ENCODE results near the gene PTPRCAP.
"Not testable (repeated sequence)": the region's sequence is repeated elsewhere in the genome, so short reads cannot be mapped to it uniquely, and the experiment has no call there.

The PTPRCAP gene

GRCh38 chr11:67407688-67408163 is 29.8 kb downstream of the PTPRCAP start:
- no peak for DNase-seq

GRCh38 chr11:67406969-67407687 is 30.4 kb downstream of the PTPRCAP start:
- no peak for DNase-seq

GRCh38 chr11:67406420-67406968 is 31.0 kb downstream of the PTPRCAP start:
- DNase-seq: no peak

GRCh38 chr11:67405688-67406339 is 31.7 kb downstream of the PTPRCAP start:
- DNase-seq: no peak

DNA sequence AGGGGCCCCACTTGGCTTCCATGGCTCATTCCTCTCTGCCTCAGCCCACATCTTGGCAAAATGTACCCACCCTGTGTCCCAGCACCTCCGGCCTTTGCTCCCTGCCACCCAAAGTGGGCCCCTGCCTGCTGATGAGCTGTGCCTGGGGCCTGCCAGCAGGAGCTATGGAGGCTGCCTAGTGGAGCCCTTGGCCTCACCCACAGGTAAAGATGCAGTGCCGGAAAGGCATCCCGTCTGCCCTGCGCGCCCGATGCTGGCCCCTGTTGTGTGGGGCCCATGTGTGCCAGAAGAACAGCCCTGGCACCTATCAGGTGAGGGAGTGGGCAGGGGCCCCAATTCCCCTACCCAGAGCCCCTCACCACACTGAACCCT is 32.3 kb downstream of the PTPRCAP start:
- DNase-seq: no peak

DNA sequence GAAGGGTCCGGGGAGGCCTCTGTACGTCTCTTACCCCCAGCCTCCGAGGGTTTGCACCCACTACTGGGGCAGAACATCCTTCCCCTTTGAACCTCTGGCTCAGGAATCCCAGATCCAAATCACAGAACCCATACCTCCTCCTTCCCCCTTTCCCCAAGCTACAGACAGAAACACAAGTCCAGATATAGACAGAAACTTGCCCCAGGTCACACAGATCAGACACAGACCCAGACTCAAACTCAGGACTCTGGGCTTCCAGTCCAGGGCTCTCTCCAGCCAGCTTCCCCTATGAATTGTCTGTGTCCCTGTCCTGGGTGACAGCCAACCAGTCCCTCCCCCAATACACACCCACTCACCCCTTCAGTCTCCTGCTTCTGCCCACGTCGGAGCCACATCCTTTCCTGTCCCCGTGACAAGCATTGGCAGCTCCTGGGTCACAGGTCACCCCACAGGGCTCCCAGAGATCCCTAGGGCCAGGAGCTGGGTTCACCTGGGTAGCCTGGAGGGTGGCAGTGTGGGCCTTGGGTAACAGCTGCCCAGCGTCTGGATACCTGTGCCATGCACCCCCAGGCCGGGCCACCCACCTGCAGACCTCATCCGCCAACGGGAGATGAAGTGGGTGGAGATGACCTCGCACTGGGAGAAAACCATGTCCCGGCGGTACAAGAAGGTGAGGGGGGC is 32.8 kb downstream of the PTPRCAP start:
- no peak for DNase-seq

DNA sequence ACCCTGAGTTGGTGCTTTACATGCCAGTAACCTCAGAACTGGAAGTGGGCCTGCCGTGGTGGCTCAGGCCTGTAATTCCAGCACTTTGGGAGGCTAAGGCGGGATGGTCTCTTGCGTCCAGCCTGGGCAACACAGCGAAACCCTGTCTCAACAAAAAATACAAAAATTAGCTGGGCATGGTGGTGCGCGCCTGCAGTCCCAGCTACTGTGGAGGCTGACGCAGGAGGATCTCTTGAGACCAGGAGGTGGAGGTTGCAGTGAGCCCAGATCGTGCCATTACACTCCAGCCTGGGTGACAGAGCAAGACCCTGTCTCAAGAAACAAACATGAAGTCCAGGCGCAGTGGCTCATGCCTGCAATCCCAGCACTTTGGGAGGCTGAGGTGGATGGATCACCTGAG is 34.4 kb downstream of the PTPRCAP start:
- DNase-seq: not testable (repeated sequence)

DNA sequence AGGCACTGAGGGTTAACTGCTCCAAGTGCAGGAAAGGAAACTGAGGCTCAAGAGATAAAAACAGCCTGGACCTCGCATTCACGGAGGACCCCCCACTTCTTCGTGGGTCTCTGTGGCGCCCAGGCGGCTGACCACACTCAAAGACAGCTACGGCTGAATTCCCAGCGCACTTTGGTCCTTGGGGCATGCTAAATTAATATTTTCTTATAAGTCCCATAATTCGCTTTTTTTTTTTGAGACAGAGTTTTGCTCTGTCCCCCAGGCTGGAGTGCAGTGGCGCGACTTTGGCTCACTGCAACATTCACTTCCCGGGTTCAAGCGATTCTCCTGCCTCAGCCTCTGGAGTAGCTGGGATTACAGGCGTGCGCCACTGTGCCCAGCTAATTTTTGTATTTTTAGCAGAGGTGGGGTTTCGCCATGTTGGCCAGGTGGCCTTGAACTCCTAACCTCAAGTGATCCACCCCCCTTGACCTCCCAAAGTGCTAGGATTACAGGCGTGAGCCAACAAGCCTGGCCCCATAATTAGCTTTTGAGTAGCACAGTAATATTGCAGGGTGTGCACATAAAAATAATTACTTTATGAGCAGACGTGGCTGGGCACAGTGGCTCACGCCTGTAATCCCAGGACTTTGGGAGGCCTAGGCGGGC is 35.2 kb downstream of the PTPRCAP start:
- DNase-seq: not testable (repeated sequence)

DNA sequence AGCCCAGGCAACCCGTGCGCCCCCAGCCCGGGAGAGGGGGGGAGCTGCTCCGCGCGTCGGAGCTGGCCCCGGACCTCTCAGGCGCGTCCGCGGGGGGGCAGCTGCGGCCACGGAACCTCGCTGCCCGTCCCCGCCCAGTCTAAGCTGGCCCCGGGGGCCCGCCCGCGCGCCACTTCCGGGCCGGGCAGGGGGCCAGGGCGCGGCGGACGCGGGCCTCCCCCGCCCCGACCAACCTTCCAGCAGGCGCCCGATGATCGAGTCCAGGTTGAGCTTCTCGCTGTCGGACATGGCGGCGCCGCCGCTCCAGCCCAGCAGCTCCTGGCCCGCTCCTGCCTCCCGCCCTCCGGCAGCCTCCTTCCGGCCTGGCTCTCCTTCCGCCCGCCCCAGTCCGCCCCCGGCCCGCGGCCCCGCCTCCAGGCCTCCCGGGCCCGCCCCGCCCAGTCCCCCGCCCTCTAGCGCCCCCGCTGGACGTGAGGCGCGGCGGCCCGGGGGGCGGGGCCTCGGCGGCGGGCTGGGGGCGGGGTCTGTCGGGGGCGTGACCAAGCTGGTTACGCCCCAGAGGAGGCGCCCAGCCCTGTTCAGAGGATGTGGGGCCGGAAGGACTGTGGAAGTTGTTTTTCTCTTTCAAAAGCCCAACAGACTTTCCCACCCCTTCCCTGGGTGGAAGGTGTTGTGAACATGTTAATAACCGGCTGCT is 35.8 kb downstream of the PTPRCAP start, which contains the start of gene PPP1CA:
Gene PPP1CA, minus strand, starts transcription at position 364 of the 697 bp plus-strand sequence. Its CDS starts 76 bp downstream, at position 288.
- DNase-seq: peak; percentile 88

GRCh38 chr11:67400942-67401494 is 36.5 kb downstream of the PTPRCAP start:
- DNase-seq: no peak

GRCh38 chr11:67400251-67400941 is 37.1 kb downstream of the PTPRCAP start:
- no peak for DNase-seq

DNA sequence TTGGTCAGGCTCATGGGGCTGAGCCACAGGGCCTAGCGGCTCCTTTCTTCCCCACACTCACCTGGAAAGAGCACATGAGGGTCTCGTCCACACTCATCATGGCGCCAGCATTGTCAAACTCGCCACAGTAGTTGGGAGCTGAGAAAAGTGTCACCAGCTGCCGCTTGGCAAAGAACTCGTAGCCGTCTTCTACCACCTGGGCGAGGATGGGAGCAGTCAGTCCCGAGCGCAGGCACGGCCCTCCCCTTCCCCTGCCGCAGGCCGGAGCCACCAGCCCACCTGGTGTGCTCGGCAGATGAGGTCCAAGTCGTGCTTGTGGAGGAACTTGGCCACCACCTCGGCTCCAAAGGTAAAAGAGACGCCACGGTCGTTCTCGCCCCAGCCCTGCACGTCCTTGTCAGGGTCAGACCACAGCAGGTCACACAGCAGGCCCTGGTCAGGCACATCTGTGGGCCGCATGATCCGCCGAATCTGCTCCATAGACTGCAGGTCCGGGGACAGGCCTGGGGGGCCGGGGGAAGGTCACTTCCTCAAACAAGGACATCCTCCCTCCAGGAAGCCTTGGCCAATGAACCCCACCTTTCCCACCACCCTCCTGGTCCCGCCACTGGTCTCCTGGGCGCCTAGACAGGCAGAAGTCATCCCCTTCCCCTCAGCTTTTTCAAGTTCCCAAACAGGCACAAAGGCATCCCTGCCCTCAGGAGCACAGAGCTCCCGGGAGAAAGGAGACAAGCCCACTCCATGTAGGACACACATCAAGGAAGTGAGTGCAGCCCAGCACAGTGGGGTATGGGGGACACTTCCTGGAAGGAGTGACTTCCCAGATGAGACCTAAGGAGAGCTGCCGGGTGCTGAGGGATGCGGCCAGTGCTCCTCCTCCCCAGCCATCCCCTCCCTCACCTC is 38.6 kb downstream of the PTPRCAP start:
- DNase-seq: no peak

DNA sequence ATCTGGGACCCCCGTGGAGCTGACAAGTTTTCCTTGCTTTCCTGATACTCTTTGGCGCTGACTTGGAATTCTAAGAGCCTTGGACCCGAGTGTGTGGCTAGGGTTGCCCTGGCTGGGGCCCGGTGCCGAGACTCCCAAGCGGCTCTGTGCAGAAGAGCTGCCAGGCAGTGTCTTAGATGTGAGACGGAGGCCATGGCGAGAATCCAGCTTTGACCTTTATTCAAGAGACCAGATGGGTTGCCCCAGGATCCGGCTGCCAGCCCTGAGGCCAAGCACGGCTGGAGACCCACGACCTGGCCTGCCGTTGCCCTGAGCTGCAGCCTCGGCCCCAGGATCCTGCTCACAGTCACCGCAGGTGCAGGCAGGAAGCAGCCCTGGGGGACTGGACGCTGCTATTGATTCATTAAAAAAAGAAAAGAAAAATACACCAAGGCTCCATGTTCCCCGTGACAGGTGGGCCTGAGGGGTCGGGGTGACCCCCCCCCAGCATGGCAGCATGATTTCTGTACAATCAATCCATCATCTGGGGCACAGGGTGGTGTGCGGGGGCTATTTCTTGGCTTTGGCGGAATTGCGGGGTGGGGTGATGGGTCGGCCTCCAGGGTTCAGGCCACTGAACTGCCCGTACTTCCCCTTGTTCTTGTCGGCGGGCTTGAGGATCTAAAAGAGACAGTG is 39.4 kb downstream of the PTPRCAP start:
- DNase-seq: no peak

DNA sequence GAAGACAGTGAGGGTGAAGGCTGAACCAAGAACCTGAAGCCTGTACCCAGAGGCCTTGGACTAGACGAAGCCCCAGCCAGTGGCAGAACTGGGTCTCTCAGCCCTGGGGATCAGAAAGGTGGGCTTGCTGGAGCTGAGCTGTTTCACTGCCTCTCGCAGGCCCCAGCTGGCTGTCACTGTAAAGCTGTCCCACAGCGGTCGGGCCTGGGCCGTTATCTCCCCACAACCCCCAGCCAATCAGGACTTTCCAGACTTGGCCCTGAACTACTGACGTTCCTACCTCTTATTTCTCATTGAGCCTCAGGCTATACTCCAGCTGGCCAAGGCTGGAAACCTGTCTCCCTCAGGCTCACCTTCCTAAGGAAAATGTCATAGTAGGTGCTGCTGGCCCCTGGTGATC is 39.9 kb downstream of the PTPRCAP start:
- DNase-seq: no peak

GRCh38 chr11:67396587-67397389 is 40.7 kb downstream of the PTPRCAP start:
- no peak for DNase-seq

DNA sequence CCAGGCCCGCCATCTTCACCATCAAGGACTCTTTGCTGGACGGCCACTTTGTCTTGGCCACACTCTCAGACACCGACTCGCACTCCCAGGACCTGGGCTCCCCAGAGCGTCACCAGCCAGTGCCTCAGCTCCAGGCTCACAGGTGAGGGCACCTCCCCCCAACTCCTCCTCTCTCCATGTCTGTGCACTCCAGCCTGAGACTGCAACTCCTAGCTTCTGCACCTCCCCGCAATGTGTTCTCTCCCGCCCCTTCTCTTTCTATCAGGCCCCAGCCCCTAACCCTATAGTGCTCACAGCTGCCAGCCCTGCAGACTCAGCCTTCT is 41.3 kb downstream of the PTPRCAP start:
- no peak for DNase-seq

DNA sequence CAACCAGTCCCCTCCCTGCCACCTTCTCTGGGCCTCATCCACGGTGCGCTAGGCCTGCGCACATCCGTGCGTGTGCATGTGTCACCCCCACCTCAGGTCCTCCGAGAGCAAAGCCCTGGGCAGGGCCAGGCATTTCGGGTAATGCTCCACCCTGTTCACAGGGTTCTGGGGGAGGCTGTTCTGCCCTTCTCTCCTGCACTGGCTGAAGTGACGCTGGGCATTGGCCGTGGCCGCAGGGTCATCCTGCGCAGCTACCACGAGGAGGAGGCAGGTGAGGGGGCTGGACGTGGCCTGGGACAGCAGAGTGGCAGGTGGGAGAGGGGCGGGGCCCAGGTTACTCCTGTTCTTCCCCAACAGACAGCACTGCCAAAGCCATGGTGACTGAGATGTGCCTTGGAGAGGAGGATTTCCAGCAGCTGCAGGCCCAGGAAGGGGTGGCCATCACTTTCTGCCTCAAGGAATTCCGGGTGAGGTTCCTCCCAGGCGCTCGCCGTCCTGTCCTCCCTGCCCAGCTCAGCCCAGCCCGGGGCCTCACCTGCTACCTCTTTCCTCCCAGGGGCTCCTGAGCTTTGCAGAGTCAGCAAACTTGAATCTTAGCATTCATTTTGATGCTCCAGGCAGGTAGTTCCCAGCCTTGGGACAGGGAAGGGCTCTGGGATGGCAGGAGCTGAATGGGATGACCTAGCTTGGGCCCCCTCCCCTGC is 41.8 kb downstream of the PTPRCAP start:
- DNase-seq: no peak

- DNase-seq: no peak
Measured at GRCh38 chr11:67393990-67394389, 43.5 kb downstream of the PTPRCAP start.

Measured in fibroblast of skin of right quadriceps (primary cell).